Measurements from ENCODE around the gene C19orf38.
"Not testable (repeated sequence)": the region's sequence is repeated elsewhere in the genome, so short reads cannot be mapped to it uniquely, and the experiment has no call there.

C19orf38 gene

GRCh38 chr19:10846500-10847202, 1.6 kb upstream of the C19orf38 start:
- Histone ChIP-seq H3K36me3 (ENCODE audit: control insufficient read depth in 5 of 5, insufficient read depth in 5 of 5, low read length in 5 of 5) (no peaks in the 10 kb centered on the region), H3K9ac (ENCODE audit: low read length in 5 of 5) (no peak overlapping the region), H3K27ac (ENCODE audit: low read depth, low read length) (no peak overlapping the region), H3K4me1 (ENCODE audit: control insufficient read depth in 5 of 5, insufficient read depth in 5 of 5, low read length in 5 of 5) (peaks cover 0 to 5% (median 0%) of the 10 kb centered on the region in 5 donors), H3K27me3 (ENCODE audit: control insufficient read depth in 5 of 5, insufficient read depth in 4 of 5, low read length in 5 of 5) (peaks cover 0 to 7% (median 6%) of the 10 kb centered on the region in 5 donors), H3K9me3 (ENCODE audit: control insufficient read depth in 5 of 5, low read length in 5 of 5) (peaks cover 0 to 9% (median 4%) of the 10 kb centered on the region in 5 donors), H3K4me3 (ENCODE audit: low read depth in 1 of 5, low read length in 5 of 5) (no peak overlapping the region)

- H3K9ac ChIP-seq (ENCODE audit: low read length in 5 of 5), result no peak overlapping the region
- H3K4me3 ChIP-seq (ENCODE audit: low read depth in 1 of 5, low read length in 5 of 5), result no peak overlapping the region
- peaks cover 0 to 7% (median 6%) of the 10 kb centered on the region in 5 donors for H3K27me3 ChIP-seq (ENCODE audit: control insufficient read depth in 5 of 5, insufficient read depth in 4 of 5, low read length in 5 of 5)
- H3K9me3 ChIP-seq (ENCODE audit: control insufficient read depth in 5 of 5, low read length in 5 of 5), result peaks cover 0 to 9% (median 4%) of the 10 kb centered on the region in 5 donors
- no peaks in the 10 kb centered on the region for H3K36me3 ChIP-seq (ENCODE audit: control insufficient read depth in 5 of 5, insufficient read depth in 5 of 5, low read length in 5 of 5)
- H3K4me1 ChIP-seq (ENCODE audit: control insufficient read depth in 5 of 5, insufficient read depth in 5 of 5, low read length in 5 of 5), result peaks cover 0 to 5% (median 0%) of the 10 kb centered on the region in 5 donors
- H3K27ac ChIP-seq (ENCODE audit: low read depth, low read length), result no peak overlapping the region
Measured at GRCh38 chr19:10850631-10851030, 2.4 kb downstream of the C19orf38 start.

- Histone ChIP-seq H3K9ac (ENCODE audit: low read length in 5 of 5) (no peak overlapping the region), H3K36me3 (ENCODE audit: control insufficient read depth in 5 of 5, insufficient read depth in 5 of 5, low read length in 5 of 5) (no peaks in the 10 kb centered on the region), H3K4me1 (ENCODE audit: control insufficient read depth in 5 of 5, insufficient read depth in 5 of 5, low read length in 5 of 5) (peaks cover 0 to 5% (median 0%) of the 10 kb centered on the region in 5 donors), H3K4me3 (ENCODE audit: low read depth in 1 of 5, low read length in 5 of 5) (no peak overlapping the region), H3K27me3 (ENCODE audit: control insufficient read depth in 5 of 5, insufficient read depth in 4 of 5, low read length in 5 of 5) (peaks cover 0 to 7% (median 6%) of the 10 kb centered on the region in 5 donors), H3K9me3 (ENCODE audit: control insufficient read depth in 5 of 5, low read length in 5 of 5) (no peaks in the 10 kb centered on the region), H3K27ac (ENCODE audit: low read depth, low read length) (no peak overlapping the region)
Measured at GRCh38 chr19:10852098-10852800, 4.0 kb downstream of the C19orf38 start.

GRCh38 chr19:10852941-10853340, 4.7 kb downstream of the C19orf38 start:
- Histone ChIP-seq H3K4me3 (ENCODE audit: low read depth in 1 of 5, low read length in 5 of 5) (no peak overlapping the region), H3K27ac (ENCODE audit: low read depth, low read length) (no peak overlapping the region)

GRCh38 chr19:10854350-10855089, 6.3 kb downstream of the C19orf38 start:
- Histone ChIP-seq H3K9ac (ENCODE audit: low read length in 5 of 5) (no peak overlapping the region), H3K27me3 (ENCODE audit: control insufficient read depth in 5 of 5, insufficient read depth in 4 of 5, low read length in 5 of 5) (peaks cover 0 to 7% (median 5%) of the 10 kb centered on the region in 5 donors), H3K9me3 (ENCODE audit: control insufficient read depth in 5 of 5, low read length in 5 of 5) (no peaks in the 10 kb centered on the region), H3K4me1 (ENCODE audit: control insufficient read depth in 5 of 5, insufficient read depth in 5 of 5, low read length in 5 of 5) (no peaks in the 10 kb centered on the region), H3K27ac (ENCODE audit: low read depth, low read length) (no peak overlapping the region), H3K4me3 (ENCODE audit: low read depth in 1 of 5, low read length in 5 of 5) (no peak overlapping the region), H3K36me3 (ENCODE audit: control insufficient read depth in 5 of 5, insufficient read depth in 5 of 5, low read length in 5 of 5) (no peaks in the 10 kb centered on the region)

More at GRCh38 chr19:10852941-10853340, 4.7 kb downstream of the C19orf38 start:
- peaks cover 0 to 7% (median 6%) of the 10 kb centered on the region in 5 donors for H3K27me3 ChIP-seq (ENCODE audit: control insufficient read depth in 5 of 5, insufficient read depth in 4 of 5, low read length in 5 of 5)
- no peaks in the 10 kb centered on the region for H3K36me3 ChIP-seq (ENCODE audit: control insufficient read depth in 5 of 5, insufficient read depth in 5 of 5, low read length in 5 of 5)
- peaks cover 0 to 5% (median 0%) of the 10 kb centered on the region in 5 donors for H3K4me1 ChIP-seq (ENCODE audit: control insufficient read depth in 5 of 5, insufficient read depth in 5 of 5, low read length in 5 of 5)
- no peaks in the 10 kb centered on the region for H3K9me3 ChIP-seq (ENCODE audit: control insufficient read depth in 5 of 5, low read length in 5 of 5)
- H3K9ac ChIP-seq (ENCODE audit: low read length in 5 of 5), result no peak overlapping the region

- H3K9me3 ChIP-seq (ENCODE audit: control insufficient read depth in 5 of 5, low read length in 5 of 5), result no peaks in the 10 kb centered on the region
- H3K27ac ChIP-seq (ENCODE audit: low read depth, low read length), result no peak overlapping the region
- H3K9ac ChIP-seq (ENCODE audit: low read length in 5 of 5), result no peak overlapping the region
Measured at GRCh38 chr19:10855879-10856522, 7.8 kb downstream of the C19orf38 start.

GRCh38 chr19:10856899-10857298, 8.7 kb downstream of the C19orf38 start:
- not testable (repeated sequence) for H3K4me3 ChIP-seq (ENCODE audit: low read depth in 1 of 5, low read length in 5 of 5); H3K27ac ChIP-seq (ENCODE audit: low read depth, low read length); H3K9ac ChIP-seq (ENCODE audit: low read length in 5 of 5); H3K4me1 ChIP-seq (ENCODE audit: control insufficient read depth in 5 of 5, insufficient read depth in 5 of 5, low read length in 5 of 5); H3K36me3 ChIP-seq (ENCODE audit: control insufficient read depth in 5 of 5, insufficient read depth in 5 of 5, low read length in 5 of 5); H3K27me3 ChIP-seq (ENCODE audit: control insufficient read depth in 5 of 5, insufficient read depth in 4 of 5, low read length in 5 of 5); H3K9me3 ChIP-seq (ENCODE audit: control insufficient read depth in 5 of 5, low read length in 5 of 5)

More at GRCh38 chr19:10855879-10856522, 7.8 kb downstream of the C19orf38 start:
- Histone ChIP-seq H3K4me1 (ENCODE audit: control insufficient read depth in 5 of 5, insufficient read depth in 5 of 5, low read length in 5 of 5) (no peaks in the 10 kb centered on the region), H3K27me3 (ENCODE audit: control insufficient read depth in 5 of 5, insufficient read depth in 4 of 5, low read length in 5 of 5) (no peaks in the 10 kb centered on the region), H3K36me3 (ENCODE audit: control insufficient read depth in 5 of 5, insufficient read depth in 5 of 5, low read length in 5 of 5) (no peaks in the 10 kb centered on the region), H3K4me3 (ENCODE audit: low read depth in 1 of 5, low read length in 5 of 5) (no peak overlapping the region)

GRCh38 chr19:10858204-10858828, 10.1 kb downstream of the C19orf38 start:
- H3K27ac ChIP-seq (ENCODE audit: low read depth, low read length), result no peak overlapping the region
- H3K27me3 ChIP-seq (ENCODE audit: control insufficient read depth in 5 of 5, insufficient read depth in 4 of 5, low read length in 5 of 5), result no peaks in the 10 kb centered on the region
- H3K4me1 ChIP-seq (ENCODE audit: control insufficient read depth in 5 of 5, insufficient read depth in 5 of 5, low read length in 5 of 5), result peaks cover 0 to 8% (median 6%) of the 10 kb centered on the region in 5 donors
- no peak overlapping the region for H3K4me3 ChIP-seq (ENCODE audit: low read depth in 1 of 5, low read length in 5 of 5)
- no peaks in the 10 kb centered on the region for H3K36me3 ChIP-seq (ENCODE audit: control insufficient read depth in 5 of 5, insufficient read depth in 5 of 5, low read length in 5 of 5)
- peak overlapping the region in 1 of 5 donors; percentile 30 for H3K9ac ChIP-seq (ENCODE audit: low read length in 5 of 5)
- H3K9me3 ChIP-seq (ENCODE audit: control insufficient read depth in 5 of 5, low read length in 5 of 5), result no peaks in the 10 kb centered on the region

- no peak overlapping the region for H3K27ac ChIP-seq (ENCODE audit: low read depth, low read length)
- no peaks in the 10 kb centered on the region for H3K27me3 ChIP-seq (ENCODE audit: control insufficient read depth in 5 of 5, insufficient read depth in 4 of 5, low read length in 5 of 5)
- H3K9me3 ChIP-seq (ENCODE audit: control insufficient read depth in 5 of 5, low read length in 5 of 5), result no peaks in the 10 kb centered on the region
- H3K4me1 ChIP-seq (ENCODE audit: control insufficient read depth in 5 of 5, insufficient read depth in 5 of 5, low read length in 5 of 5), result peaks cover 0 to 17% (median 10%) of the 10 kb centered on the region in 5 donors
- no peak overlapping the region for H3K4me3 ChIP-seq (ENCODE audit: low read depth in 1 of 5, low read length in 5 of 5)
- H3K9ac ChIP-seq (ENCODE audit: low read length in 5 of 5), result no peak overlapping the region
- no peaks in the 10 kb centered on the region for H3K36me3 ChIP-seq (ENCODE audit: control insufficient read depth in 5 of 5, insufficient read depth in 5 of 5, low read length in 5 of 5)
Measured at GRCh38 chr19:10861103-10861651, 13.0 kb downstream of the C19orf38 start.
